HG02870 (cell line): ENCODE results near the gene PRKAR1B.
"Not testable (repeated sequence)": the region's sequence is repeated elsewhere in the genome, so short reads cannot be mapped to it uniquely, and the experiment has no call there.

Experiments
- ATAC-seq: cut with Tn5 transposase; IDR thresholded peaks from one replicate; pipeline ENCODE4 v1.9.1; 2021; ENCODE audit warnings: mild to moderate bottlenecking, moderate library complexity; ENCODE audit not compliant: unreplicated experiment

Gene PRKAR1B

GRCh38 chr7:628826-629225, 98.3 kb downstream of the PRKAR1B start:
- ATAC-seq, result no peak

DNA sequence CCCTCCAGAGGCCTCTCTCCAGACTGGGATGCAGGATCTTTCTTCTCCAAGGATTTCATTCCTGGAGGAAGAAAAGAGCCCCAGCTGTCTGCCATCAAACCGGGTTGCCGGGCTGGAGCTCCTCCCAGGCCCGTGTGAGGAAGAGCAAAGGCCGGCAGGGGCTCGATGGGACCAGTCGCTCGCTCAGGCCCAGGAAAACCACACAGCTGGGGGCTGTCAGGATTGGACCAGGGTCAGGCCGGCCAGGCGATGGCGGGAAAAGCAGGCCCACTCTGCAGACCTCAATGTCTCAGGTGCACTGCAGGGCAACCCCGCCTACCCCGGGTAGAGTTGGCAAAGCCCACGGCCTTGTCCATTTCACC, 98.7 kb downstream of the PRKAR1B start:
- no peak for ATAC-seq

GRCh38 chr7:627661-628401, 99.2 kb downstream of the PRKAR1B start:
- no peak for ATAC-seq

GRCh38 chr7:625376-625971, 101.6 kb downstream of the PRKAR1B start:
- ATAC-seq, result no peak

- no peak for ATAC-seq
These were observed 103.6 kb downstream of the PRKAR1B start for GRCh38 chr7:623464-623863.

DNA sequence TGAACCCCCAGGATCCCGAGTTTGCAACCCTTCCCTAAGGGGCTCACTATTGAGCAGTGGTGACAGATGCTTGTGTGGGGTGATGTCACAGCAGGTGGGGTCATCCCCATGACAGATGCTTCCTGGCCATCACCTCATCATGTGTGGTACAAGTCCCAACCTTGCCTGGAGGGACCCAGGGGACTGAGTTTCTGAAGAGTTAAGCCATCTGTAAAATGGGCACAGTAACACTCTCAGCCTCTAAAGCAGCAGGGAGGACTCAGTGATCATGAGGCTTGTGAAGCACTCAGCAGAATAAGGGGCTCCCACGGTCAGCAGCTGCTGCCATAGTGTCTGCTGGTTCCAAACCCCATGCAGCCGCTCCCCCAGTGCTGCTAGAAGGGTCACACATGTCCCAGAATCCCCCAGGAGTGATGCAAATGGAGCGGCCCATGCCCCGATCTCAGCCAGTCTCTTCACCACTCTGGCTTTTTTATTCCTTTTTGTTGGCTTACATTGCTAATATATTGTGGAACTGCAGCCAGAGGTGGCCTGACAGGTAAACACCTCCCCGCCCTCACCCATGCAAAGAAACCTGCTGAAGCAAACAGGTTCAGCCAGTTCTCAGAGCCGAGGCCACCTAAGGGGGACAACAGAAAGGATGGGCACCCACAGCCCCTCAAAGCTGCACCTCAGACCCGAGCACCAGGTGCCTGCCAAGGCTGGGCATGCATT, 105.4 kb downstream of the PRKAR1B start:
- ATAC-seq, result no peak

GRCh38 chr7:620885-621284, 106.2 kb downstream of the PRKAR1B start:
- ATAC-seq, result no peak

GRCh38 chr7:620056-620455, 107.0 kb downstream of the PRKAR1B start:
- ATAC-seq, result no peak

GRCh38 chr7:619368-619840, 107.7 kb downstream of the PRKAR1B start:
- no peak for ATAC-seq

DNA sequence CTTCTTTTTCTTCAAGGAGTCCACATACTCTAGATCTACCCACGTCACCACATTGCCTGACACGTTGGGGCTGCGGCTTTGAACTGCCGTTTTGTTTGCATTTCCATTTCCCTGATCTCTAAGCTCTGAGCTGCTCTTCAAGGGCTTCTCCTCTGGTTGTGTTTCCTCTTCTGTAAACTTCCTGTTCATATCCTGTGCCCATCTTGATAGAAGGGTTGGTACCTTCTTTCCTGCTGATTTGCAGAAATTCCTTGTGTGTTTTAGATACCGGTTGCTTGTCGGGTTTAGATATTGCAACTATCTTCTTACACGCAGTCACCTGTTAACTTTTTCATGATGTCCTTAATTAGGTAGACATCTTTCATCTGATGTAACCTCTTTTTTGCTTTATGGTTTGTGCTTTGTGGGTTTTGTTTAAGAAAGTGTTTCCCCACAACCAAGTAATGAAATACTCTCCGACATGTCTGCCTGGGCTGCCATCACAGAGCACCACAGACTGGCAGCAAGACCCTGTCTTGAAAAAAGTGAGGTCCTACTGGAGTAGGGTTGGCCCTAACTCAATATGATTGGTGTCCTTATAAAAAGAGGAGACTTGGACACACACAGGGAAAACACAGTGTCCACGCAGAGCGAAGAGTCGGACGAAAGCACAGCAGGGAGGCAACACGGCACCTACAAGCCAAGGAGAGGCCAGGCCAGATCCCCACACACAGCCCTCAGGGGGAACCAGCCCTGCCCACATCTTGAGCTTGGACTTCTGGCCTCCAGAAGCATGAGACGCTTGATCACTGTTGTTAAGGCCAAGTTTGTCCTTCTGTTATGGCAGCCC, 108.3 kb downstream of the PRKAR1B start:
- ATAC-seq, result no peak

DNA sequence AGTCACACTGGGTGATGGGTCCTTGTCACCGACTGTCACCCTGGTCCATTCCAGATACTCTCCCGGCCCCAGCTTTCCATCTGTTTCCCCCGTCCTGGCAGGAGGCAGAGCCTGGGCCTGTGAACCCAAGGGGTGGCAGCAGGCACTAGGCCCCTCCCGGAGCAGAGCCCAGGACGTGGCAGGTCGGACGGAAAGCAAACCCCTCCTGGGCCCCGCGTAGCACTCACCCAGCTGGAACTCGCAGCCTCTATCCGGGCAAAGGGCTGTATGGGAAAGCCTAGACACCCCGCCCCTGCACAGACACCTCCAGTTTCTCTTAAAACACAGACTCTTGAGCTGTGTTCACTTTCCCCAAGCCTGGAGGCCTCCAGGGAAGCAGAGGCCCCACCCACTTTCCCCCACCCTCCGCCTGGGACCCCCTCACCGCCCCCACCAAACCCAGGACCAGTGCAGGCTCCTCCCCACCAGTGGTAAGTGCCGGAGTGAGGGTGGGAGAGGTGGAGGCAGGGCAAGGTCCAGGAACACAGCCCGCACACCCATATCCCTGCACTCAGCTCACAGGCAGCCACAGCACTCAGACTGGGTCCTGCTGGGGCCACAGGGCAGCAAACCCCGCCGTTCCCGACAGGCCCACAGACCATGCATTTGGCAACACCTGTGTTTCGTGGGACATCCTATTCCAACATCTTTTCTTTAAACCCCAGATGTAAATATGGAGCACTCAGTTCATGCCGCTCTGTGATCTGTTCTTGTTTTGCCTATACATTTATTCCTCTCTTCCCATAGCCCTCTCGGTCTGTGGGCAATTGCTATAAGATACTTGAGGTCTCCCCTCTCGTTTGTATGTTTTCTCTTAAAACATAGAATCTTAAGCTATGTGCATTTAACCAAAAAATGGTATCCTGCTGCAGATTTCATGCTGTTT, 109.2 kb downstream of the PRKAR1B start:
- ATAC-seq, result no peak

GRCh38 chr7:613442-614140, 113.5 kb downstream of the PRKAR1B start:
- no peak for ATAC-seq

DNA sequence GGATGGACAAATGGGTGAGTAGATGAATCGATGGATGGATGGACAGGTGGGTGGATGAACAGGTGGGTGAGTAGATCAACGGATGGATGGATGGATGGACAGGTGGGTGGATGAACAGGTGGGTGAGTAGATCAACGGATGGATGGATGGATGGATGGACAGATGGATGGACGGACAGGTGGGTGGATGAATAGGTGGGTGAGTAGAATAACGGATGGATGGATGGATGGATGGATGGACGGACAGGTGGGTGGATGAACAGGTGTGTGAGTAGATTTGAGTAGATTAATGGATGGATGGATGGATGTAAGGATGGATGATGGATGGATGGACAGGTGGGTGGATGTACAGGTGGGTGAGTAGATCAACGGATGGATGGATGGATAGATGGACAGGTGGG, 115.2 kb downstream of the PRKAR1B start:
- not testable (repeated sequence) for ATAC-seq

DNA sequence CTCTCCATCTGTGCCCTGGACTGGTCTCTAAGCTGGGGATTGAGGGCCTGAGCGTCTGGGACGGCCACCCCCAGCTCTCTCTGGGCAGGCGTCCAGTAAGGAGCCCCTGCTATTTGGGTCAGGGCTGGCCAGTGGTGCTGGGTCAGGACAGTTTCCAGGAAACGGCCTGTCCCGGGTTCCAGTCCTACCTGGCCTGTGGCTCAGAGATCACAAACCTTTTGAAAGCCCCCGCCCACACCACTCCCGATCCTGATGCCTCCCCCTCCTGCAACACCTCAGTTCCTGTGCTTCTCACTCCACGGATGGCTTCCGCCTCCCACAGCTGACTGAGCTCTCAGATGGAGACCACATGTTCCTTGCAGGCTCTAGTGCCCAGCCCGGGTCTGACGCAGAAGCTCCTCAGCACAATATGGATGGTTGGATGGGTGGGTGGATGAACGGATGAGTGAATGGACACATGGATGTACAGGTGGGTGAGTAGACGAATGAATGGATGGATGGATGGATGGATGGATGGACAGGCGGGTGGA, 115.7 kb downstream of the PRKAR1B start:
- ATAC-seq, result no peak

GRCh38 chr7:610531-611280, 116.4 kb downstream of the PRKAR1B start:
- ATAC-seq, result no peak

DNA sequence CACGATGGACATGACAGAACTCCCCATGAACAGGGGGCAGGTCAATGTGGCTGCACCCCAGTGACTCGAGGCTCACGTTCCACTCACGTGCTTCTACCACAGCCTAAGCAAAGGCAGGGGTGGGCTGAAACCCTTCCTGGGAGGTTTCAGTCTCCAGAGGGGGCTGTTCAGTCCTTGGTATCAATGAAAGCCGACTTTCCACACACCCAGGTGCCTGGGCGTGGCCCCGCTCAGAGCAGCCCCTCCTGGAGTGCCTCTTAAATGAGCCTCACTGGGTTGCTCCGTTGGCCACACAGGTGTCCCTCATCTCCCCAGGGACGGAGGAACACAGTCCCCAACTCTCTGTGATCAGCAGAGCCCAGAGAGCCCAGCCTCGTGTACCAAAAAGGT, 116.9 kb downstream of the PRKAR1B start:
- no peak for ATAC-seq

DNA sequence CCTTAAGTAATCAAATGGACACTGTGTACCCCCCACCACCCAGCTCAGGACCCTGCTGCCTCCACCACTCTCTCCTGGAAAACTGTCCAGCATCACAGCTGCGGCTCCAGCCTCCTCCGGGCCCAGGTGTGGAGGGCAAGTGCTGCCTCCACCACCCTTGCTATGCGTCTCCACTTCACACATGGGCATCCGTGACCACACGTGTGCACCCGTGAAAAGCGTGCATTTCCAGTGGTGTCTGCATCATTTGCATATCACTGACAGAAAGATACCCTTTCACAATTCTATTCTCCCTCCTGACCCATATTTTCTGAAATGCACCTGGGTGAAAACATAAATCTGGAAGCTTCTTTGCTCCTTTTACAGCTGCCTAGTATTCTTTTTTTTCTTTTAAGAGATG, 117.7 kb downstream of the PRKAR1B start:
- ATAC-seq, result no peak

DNA sequence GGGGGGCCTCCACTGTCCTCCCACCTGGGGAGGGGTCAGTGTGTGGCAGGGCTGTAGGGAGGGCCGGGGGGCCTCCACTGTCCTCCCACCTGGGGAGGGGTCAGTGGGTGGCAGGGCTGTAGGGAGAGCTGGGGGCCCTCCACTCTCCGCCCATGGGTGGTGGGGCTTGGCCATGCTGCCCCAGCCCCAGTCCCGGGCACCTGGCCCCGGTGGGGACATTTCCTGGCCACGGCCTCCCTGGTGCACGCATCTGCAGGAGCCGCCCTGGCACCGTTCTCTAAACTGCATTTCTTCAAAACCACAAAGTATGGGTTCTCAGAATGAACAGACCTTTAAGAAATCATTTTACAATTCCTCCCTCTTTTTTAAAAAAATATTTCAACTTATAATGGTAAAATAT, 118.1 kb downstream of the PRKAR1B start:
- no peak for ATAC-seq

GRCh38 chr7:608361-608760, 118.7 kb downstream of the PRKAR1B start:
- ATAC-seq, result no peak
